ENCODE data around the gene PRDM15.

Gene PRDM15

DNA sequence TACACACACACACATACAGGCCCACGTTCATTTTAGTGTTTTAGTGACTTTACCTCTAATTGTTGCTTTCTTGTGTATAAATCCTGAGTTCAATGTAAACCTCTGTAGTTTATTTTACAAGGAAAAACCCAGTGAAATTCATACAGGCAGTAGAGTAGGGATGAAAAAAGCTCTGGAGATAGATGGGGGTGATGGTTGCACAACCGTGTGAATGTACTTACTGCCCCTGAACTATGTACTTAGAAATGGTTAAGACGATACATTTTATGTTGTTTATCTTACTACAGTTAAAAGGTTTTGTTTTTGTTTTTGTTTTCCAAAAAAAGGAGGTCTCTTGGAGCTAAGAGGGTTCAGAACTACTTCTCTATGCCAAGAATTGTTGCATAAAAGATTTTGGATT is 29.7 kb upstream of the PRDM15 start:
- DNase-seq (ENCODE audit: low spot score), result no peak

DNA sequence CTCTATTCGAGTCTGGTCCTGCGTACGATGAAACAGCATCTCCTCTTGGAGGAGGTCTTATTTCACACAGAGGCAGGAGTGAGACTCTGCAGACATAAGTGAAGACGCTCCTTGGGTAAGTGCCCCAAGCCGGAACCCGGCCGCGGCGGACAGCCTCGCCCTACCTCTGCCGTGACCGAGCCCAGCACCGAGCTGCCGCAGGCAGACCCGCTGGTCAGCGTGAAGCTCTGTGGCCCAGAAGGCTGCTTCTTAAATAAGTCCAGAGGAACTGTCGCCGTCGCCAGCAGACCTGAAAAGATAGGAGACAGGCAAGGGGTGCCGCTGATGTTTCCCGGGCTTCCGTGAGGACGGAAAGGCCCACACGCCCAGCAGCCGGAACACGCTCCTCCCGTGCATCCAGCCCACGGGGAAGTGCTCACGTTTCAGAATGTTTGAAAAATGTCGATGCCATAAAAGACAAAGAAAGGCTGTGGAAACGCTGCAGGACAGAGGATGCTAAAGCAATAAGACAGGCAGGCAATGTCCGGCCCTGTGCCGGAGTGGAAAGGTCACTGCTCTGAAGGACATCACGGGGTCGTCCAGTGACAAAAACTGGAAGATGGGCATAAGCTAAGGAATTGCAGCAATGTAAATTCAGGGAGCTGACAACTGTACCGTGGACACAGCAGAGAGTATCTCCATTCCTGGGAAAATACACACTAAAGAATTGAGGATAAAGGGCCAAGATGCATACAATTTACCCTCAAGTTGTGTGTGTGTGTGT is 28.5 kb upstream of the PRDM15 start:
- no peak for DNase-seq (ENCODE audit: low spot score)

- DNase-seq (ENCODE audit: low spot score), result no peak
Measured at GRCh38 chr21:41906770-41907169, 27.6 kb upstream of the PRDM15 start.

- no peak for DNase-seq (ENCODE audit: low spot score)
Measured at GRCh38 chr21:41903559-41904351, 24.6 kb upstream of the PRDM15 start.

GRCh38 chr21:41902946-41903345 is 23.8 kb upstream of the PRDM15 start:
- no peak for DNase-seq (ENCODE audit: low spot score)

DNA sequence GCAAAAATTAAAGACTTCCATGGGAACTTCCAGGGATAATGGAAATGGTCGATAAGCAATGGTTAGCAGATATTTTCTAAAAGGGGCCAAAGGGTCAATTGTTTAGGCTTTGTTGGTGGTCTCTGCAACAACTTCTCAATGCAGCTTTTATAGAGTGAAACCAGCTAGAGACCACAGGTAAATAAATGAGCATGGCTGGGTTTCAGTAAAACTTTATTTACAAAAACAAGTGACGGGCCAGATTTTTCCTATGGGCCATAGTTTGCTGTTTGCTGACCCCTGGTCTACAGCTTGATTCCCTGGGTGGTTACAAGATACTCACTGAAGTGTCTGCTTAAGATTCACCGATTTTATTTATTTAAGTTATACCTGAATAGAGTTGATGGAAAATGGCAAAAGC is 22.6 kb upstream of the PRDM15 start:
- DNase-seq (ENCODE audit: low spot score), result no peak

DNA sequence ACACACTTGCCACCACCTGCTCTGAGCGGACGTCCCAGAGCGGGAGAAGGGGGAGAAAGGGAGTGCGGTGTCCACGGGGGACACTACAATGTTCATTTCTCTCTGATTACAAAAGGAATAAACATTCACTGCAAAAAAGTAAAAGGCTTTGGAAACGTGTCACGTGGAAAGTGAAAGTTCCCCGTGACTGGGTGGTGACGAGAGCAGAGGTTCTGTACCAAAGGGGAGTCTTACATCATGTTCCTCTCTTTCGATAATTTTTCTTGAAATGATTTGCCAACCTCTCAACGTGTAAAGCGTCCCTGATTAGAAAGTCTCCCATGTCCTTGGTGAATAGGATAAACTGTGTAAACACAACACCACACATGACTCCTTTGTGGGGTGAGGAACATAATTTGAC is 22.0 kb upstream of the PRDM15 start:
- DNase-seq (ENCODE audit: low spot score), result no peak

DNA sequence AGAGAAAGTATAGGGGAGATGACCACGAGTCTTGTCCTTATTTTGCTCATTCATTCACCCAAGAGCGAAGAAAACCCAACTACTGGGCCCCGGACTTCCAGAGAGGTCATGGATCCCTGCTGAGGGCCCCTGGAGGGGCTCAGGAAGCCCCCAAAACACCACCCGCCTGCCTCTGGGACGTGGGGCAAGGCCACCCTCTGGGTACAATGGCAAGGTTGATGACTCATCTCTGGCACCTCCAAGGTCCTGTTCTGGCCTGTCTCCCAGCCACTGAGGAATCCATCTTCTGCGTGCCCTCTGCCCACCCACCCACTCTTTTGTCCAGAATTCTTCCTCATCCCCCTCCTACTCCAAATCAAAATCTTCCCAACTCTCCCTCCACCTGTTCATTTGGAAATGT is 21.3 kb upstream of the PRDM15 start:
- DNase-seq (ENCODE audit: low spot score), result no peak

DNA sequence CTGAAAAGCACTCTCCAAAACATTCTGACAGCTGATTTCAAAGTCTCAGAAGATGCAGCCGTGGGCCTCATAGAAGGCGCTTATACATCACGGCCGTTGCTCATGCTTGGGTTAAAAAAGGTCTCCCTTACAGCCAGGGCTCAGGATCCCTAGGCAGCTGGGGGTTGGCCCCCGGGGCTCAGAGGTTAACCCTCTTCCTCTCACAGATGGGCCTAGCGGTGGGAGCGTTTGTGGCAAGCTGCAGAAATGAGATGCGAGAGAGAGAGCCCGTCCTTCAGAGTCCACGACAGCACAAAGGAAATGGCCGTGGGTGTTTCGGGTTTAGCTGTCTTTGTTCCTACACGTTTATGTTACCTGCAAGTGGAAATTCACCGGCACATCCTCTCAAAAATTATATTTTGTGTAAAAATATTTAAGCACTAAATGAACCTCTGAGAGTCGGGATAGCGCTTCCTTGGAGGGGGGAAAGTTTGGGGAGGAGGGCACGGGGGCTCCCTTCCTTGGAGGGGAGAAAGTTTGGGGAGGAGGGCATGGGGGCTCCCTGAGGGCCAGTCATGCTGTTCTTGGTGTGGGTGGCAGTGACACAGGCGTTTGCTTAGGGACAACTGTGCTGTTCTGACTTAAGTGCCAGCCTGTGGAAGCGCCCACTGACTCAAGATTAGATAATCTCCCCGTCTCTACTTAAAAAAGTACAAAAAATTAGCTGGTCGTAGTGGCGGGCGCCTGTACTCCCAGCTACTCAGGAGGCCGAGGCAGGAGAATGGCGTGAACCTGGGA is 20.5 kb upstream of the PRDM15 start:
- no peak for DNase-seq (ENCODE audit: low spot score)

- DNase-seq (ENCODE audit: low spot score), result no peak
Measured at GRCh38 chr21:41898998-41899397, 19.9 kb upstream of the PRDM15 start.

DNA sequence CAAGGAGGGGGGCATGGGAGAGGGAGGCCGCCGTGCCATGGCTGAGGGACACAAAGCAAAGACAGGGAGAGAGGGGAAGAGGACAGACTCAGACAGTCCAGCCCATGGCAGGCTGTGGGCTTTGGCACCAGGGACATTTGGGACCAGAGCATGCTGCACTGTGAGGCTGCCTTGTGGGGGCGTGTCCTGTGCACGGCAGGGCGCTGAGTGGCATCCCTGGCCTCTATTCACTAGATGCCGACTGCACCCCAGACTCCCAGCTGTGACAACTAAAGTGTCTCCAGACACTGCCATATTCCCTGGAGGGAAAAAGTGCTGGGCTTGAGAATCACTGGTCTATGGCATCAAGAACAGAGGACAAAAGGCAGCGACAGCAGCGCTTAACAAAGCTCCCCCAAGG is 18.6 kb upstream of the PRDM15 start:
- no peak for DNase-seq (ENCODE audit: low spot score)

DNA sequence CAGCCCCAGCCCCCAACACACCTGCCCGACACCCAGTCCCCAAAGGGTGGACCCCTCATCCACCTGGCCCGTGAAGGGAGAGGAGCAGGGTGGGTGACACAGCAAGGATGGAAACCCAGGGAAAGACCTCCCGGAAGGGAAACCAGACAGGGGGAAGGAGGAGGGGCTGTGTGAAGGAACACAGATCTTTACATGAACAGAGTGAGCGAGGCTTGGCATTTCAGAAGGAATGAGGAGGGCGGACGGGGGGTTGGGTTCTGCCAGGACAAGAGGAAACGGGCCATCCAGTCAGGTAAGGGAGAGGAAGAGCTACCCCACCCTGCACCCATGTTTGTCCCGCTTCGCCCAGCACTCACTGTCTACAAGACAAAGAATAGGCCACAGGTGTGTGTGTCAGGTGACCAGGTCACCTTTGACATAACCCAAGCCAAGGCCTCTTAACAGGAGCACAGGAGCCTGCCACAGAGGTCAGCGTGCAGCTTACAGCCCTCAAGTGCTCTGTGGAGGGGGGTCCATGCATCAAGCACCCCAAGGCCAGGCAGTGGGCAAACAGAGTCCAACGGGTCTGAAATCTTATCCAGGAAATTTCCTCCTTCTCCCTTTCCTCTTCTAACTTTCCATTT is 18.0 kb upstream of the PRDM15 start:
- DNase-seq (ENCODE audit: low spot score), result no peak

- no peak for DNase-seq (ENCODE audit: low spot score)
Measured at GRCh38 chr21:41895643-41896493, 16.7 kb upstream of the PRDM15 start.

- DNase-seq (ENCODE audit: low spot score), result no peak
Measured at GRCh38 chr21:41894922-41895557, 15.9 kb upstream of the PRDM15 start.

DNA sequence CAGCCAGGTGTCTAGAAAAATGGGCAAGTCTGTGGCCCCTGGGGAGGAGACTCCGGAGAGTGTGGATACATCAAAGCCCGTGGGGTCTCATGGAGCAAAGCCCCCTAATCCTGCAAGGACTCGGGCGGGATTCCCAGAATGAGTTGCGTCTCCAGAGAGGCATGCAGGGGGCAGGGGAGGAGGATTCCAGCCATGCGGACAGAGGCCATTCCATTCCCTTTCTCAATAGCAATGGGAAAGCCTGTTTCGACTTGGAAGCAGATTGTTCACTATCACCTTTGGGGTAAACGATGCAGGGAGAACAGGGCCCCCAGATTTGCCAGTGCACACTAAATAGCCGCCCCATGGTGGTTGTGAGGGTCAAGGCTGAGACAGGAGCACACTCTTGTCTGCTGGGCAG is 15.4 kb upstream of the PRDM15 start:
- no peak for DNase-seq (ENCODE audit: low spot score)

DNA sequence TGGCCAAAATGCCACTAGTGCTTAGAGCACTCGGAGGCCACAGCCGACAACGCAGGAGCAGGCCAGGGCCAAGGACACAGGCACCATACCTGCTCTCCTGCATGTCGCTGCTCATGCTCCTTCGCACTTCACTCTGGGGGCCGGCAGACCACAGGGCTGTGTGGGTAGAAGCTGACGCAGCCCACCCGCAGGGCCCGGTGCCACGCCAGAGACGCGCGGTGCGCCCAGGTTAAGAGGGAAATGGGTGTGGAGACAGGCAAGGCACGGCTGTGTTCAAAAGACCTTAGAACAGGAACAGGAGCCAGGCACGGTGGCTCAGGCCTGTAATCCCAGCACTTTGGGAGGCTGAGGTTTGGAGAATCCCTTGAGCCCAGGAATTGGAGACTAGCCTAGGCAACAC is 13.6 kb upstream of the PRDM15 start:
- no peak for DNase-seq (ENCODE audit: low spot score)

DNA sequence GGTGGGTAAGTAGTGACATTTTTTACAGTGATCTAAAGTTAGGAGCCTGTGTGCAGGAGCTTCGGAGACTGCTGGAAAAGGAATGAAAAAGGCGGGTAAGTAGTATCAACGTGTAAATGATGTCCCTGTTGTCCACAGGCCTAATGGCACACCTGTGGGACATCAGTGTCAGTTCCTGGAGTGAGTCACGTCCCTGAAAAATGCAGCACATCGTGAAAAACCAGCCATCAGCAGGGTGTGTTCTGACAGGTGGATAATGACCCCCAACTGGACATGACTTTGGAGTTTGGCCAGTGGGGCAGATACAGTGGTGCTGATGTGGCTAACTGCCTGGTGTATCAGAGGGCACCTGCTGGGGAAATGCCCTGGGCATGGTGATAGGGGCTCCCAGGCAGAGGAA is 12.0 kb upstream of the PRDM15 start:
- DNase-seq (ENCODE audit: low spot score), result no peak

DNA sequence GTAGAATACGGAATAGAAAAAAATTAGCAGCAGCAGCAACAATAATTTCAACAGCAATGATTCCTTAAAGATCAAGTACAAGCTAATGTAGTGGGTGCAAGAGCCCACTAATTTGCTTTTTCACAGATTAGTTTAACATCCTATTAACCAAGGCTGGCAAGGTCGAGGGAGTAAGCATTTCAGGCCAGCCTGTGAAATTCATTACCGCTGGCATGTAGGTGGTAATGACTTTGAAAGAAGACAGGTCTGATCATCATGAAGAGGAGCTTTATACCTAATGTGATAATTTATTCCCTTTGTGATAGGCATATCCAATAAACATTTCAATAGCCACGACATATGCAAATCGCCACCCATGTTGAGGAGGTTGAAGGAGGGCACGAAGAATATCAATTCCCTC is 11.2 kb upstream of the PRDM15 start:
- DNase-seq (ENCODE audit: low spot score), result no peak

- DNase-seq (ENCODE audit: low spot score), result no peak
Measured at GRCh38 chr21:41888749-41889376, 9.7 kb upstream of the PRDM15 start.

DNA sequence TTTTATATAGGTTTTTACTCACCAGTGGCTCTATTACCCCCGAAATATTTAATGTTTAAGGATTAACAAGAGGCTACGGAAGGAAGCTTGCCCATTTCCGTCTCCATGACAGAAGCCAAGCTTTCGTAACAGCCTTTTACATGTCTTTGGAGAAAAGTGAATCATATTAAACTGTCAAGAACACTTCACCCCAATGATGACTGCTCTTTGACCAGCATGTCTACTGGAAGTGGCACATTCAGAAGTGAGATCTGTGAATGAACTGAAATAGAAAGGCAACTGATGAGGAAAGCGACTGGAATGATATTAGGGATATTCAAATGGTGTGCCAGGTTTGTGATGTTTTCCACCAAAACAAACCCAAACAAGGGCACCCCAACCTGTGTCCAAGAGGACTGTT is 8.5 kb upstream of the PRDM15 start:
- DNase-seq (ENCODE audit: low spot score), result no peak

- no peak for DNase-seq (ENCODE audit: low spot score)
Measured at GRCh38 chr21:41886328-41886727, 7.2 kb upstream of the PRDM15 start.
